ENCODE results near the gene TRIML2.
"Not testable (repeated sequence)": the region's sequence is repeated elsewhere in the genome, so short reads cannot be mapped to it uniquely, and the experiment has no call there.

TRIML2 gene

GRCh38 chr4:188106454-188106853 lies 2.9 kb downstream of the TRIML2 start:
- no peak for DNase-seq

- no peak for DNase-seq
These were observed 16.6 kb downstream of the TRIML2 start for GRCh38 chr4:188092824-188093223.

DNA sequence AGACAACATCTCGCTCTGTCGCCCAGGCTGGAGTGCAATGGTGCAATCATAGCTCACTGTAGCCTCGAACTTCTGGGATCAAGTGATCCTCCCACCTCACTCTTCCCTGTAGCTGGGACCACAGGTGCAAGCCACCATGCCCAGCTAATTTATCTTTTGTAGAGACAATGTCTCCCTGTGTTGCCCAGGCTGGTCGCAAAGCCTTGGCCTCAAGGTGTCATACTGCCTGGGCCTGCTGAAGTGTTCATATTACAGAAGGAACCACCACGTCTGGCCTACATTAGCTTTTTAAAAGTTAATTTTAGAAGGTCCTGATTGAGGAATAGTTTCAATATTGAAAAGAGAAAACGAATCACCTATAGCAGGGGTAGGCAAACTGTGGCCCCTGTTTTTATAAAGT lies 22.5 kb downstream of the TRIML2 start:
- DNase-seq: no peak

DNA sequence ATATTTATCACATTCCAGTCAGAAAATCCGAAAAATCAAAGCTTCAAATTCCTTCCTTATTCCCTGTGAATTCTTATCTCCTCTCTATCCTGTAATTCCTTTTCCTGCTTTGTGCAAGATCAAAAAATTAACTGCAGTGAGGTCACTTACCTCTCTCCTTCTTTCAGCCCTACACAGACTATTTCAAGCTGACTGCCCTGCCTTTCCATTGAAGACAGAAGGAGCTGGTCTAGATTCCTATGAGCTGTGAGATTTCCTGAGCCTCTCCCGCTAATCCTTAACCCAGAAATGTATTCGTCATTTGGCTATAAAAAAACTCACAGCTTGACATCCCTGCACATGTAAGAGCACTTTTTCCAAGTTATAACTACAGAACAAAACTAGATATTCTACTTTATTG lies 26.6 kb downstream of the TRIML2 start:
- DNase-seq: no peak

DNA sequence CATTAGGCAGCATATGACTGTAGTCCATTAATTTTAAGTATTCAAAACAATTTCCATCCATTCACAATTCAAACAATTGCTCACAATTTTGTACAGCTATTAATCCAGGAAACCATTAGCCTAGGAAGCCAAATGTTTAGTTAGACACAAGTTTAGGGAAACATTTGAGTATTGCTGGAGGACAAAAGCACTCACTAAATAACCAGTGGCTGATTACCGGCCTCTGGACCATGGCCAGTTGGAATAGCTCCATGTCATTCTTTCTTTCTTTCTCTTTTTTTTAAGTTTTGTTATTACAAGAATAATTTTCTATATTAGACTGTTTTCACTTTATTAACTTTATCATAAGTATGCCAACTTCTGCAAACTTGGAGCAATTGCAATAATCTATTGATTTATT lies 31.3 kb downstream of the TRIML2 start:
- DNase-seq: no peak

- no peak for DNase-seq
These were observed 33.2 kb downstream of the TRIML2 start for GRCh38 chr4:188076169-188076568.

GRCh38 chr4:188061083-188061482 lies 48.3 kb downstream of the TRIML2 start:
- no peak for DNase-seq

GRCh38 chr4:188053302-188053701 lies 56.1 kb downstream of the TRIML2 start:
- DNase-seq: no peak

DNA sequence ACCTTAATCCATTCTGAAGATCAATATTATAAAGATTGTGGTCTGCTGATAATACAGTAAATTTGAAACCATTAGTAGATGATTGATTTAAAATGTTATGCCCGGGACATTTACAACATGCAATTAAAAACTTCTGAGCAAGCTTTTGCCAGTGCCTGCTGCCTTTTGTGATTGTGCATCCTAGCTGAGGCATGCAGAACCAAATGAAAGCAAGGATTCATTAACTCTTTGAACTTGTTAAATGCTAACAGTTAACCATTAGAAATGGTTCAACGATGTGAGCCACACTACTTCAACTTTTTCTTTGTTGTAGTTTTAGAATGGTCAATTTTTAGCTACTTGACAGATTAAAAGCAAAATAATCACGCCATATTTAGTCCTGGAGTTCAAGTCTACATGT lies 62.7 kb downstream of the TRIML2 start:
- DNase-seq: no peak

DNA sequence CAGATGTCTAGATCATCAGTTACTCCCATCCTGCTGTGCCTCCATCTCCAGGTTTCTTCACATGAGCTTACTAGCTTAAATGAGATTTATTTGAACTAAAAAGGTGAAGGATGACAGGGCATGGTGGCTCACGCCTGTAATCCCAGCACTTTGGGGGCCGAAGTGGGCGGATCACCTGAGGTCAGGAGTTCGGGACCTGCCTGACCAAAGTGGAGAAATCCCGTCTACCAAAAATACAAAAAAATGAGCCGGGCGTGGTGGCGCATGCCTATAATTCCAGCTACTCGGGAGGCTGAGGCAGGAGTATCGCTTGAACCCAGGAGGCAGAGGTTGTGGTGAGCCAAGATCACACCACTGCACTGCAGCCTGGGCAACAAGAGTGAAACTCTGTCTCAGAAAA lies 63.9 kb downstream of the TRIML2 start:
- DNase-seq: not testable (repeated sequence)

DNA sequence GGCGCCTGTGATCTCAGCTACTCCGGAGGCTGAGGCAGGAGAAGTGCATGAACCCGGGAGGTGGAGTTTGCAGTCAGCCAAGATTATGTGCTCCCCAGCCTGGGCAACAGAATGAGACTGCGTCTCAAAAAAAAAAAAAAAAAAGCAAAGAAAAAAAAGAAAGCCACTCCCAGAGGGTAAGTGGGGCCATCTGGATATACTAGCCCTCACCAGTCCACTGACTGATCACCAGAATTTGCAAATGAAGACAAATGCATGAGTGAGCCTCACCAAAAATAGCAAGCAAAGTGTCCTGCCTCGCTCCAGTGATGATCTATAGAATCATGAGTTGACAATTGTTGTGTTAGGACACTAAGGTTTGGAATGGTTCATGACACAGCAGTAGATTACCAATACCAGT lies 66.2 kb downstream of the TRIML2 start:
- no peak for DNase-seq

DNA sequence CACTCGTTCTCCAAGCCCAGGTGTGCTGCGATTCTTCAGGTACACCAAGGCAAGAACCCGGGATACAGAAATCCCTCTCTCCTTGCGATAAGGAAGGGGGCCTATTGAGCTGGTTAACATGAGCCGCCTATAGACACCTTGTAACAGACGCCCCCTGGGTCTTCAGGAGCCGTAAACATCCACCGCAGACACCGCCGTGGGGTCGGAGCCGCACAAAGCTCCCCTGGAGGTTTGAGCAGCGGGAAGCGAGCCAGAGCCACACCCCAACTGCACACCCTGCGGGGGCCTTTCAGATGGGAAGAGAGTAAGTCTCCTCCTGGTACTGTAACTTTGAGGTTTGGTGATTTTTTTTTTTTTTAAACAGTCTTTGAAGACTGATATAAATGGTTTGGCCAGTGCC lies 67.2 kb downstream of the TRIML2 start:
- no peak for DNase-seq

DNA sequence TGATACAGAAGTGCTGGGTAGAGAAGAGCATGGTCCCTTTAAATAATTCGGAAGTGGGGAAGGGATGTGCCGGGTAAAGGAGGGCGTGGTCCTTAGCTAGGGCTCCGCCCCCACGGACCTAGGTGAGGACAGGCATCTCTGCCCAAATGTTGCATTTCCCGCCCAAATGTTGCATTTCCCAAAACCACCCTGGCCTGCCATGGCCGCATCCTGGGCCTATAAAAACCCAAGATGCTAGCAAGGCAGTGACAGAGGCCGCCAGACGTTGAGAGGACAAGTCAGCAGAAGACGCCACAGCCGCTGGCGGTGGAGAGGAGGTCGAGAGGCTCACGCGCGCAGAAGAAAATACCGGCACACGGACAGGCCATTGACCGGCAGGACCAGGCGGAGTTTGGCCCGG lies 67.7 kb downstream of the TRIML2 start:
- no peak for DNase-seq
